ENCODE data around the gene MS4A4A.

Gene MS4A4A

GRCh38 chr11:60251485-60252212, 28.8 kb upstream of the MS4A4A start:
- no peak for DNase-seq
- no peak for TF ChIP-seq CTCF (IDR thresholded peaks at IDR 0.05; ENCODE audit: low read depth, low read length)
- Histone ChIP-seq H3K36me3 (no peaks in the 10 kb centered on the region), H3K9me3 (no peaks in the 10 kb centered on the region), H3K4me1 (no peaks in the 10 kb centered on the region), H3K4me3 (ENCODE audit: low read depth, low read length) (no peak overlapping the region), H3K27me3 (no peaks in the 10 kb centered on the region)

DNA sequence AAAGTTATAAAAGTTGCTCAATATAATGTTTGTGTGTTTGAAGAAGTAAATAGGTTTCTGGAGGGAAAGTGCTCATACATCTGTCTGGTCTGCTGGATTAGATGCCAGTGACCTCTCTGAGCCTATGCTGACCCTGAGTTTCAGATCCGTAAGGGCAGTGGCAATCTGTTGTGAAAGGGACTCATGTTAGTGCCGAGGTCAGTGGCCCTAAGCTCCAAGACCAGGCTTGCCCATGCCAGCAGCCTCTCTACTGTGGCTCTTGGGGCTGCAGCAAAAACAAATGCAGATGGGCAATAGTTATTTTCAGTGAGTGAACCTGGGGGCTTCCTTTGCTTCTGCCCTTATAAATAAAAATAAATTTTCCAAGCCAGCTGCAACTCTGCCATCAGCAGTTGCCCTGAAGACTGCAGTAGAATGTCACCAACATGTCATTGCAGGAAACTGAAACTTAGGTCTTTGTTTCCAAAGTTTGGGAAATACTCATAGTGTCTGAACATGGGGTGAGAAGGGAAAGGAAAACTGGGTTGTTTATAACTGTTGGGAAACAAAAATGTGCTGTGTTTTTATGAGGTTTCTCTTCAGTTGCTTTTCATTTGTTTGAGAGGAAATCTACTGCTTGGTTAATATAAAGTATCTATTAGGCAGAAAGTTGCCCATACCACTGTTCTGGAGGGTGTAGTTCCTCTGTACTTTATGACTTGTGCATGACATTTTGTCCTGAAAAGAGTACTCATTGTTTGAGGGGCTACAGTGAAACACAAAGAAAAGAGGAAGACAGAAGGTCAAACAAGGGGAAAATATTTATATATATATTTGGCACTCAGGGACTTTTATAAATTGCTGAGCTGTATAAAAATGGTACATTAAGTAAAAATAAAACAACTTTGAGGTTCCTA, 28.0 kb upstream of the MS4A4A start:
- H3K4me3 ChIP-seq (ENCODE audit: low read depth, low read length) = no peak overlapping the region
- H3K9me3 ChIP-seq = no peaks in the 10 kb centered on the region
- no peak for DNase-seq
- no peak for TF ChIP-seq CTCF (IDR thresholded peaks at IDR 0.05; ENCODE audit: low read depth, low read length)
- H3K27me3 ChIP-seq = no peaks in the 10 kb centered on the region
- H3K4me1 ChIP-seq = no peaks in the 10 kb centered on the region
- H3K36me3 ChIP-seq = no peaks in the 10 kb centered on the region

DNA sequence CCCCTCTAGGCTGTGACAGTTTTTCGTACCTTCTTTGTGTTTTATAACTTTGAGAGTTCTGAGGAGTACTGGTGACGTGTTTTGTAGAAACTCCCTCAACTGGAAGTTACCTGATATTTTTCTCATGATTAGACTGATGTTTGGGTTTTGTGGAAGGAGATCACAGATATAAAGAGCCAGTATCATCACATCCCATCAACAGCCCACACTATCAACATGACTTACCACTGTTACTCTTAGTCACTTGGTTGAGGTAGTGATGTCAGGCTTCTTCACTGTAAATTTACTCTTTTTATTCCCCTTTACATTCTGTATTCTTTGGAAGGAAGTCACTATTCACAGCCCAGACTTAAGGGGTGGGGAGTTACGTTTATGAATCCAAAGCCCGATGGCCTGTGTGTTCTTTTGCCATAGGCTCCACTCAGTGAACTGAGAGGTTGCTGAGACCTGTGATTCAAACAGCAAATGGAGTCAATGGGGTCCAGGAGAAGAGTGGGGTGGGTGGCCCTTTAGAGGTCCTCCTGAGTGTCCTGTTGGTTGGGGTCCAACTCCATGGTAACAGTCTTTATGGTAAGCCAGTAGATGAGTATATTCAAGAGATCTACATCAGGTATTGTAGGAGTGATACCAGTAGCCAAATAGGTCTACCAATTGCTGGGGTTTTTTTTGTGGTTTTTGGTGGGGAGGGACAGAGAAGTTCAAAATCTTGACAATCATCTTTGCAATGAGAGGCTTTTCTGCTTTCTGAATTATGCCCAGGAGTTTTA, 22.3 kb upstream of the MS4A4A start:
- TF ChIP-seq CTCF (IDR thresholded peaks at IDR 0.05; ENCODE audit: low read depth, low read length) = no peak
- Histone ChIP-seq H3K4me1 (no peaks in the 10 kb centered on the region), H3K36me3 (no peaks in the 10 kb centered on the region)

DNA sequence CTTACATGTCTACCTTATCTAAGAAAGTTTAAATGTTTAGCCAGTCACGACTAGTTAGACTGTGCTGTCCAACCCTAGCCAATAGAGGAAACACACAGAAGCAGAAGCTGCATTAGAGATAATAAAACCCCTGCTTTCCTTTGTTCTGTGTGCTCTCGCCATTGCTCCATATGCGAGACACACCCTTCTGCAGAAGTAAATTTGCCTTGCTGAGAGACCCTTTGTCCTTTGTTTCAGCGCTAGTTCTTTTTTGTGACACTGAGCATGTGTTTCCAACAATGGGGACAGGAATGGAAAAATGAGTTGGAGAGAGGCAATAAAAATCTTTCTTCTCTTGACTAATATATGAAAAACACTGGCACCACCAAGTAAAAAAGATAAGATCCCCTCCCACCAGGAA, 19.5 kb upstream of the MS4A4A start:
- TF ChIP-seq CTCF (IDR thresholded peaks at IDR 0.05; ENCODE audit: low read depth, low read length) = no peak
- Histone ChIP-seq H3K4me1 (no peaks in the 10 kb centered on the region), H3K4me3 (ENCODE audit: low read depth, low read length) (no peak overlapping the region), H3K27me3 (no peaks in the 10 kb centered on the region), H3K9me3 (no peaks in the 10 kb centered on the region), H3K36me3 (no peaks in the 10 kb centered on the region)
- no peak for DNase-seq

More for the DNA sequence above, 22.3 kb upstream of the MS4A4A start:
- no peaks in the 10 kb centered on the region for H3K27me3 ChIP-seq
- H3K9me3 ChIP-seq = no peaks in the 10 kb centered on the region
- no peak overlapping the region for H3K4me3 ChIP-seq (ENCODE audit: low read depth, low read length)
- no peak for DNase-seq

DNA sequence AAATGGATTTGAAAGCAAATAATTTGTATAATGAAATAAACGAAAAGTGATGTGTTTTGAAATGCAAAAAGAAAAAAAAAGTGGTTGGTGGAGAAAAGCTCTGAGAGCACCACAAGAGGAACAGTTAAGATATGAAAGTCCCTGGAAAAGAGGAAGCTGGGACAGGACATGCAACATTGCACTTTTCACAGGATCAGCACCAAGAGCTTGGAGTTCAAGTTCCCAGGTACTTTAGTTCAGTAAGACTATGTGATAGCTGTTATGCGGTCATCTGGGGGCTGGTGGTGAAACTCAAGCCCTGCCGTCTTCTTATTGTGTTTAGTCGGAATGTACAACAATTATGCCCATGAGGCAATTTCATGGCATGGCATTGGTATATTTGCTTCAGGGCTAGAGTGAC, 17.1 kb upstream of the MS4A4A start:
- H3K4me1 ChIP-seq = no peaks in the 10 kb centered on the region
- H3K36me3 ChIP-seq = no peaks in the 10 kb centered on the region
- TF ChIP-seq CTCF (IDR thresholded peaks at IDR 0.05; ENCODE audit: low read depth, low read length) = no peak
- no peaks in the 10 kb centered on the region for H3K9me3 ChIP-seq
- H3K27me3 ChIP-seq = no peaks in the 10 kb centered on the region
- no peak for DNase-seq
- H3K4me3 ChIP-seq (ENCODE audit: low read depth, low read length) = no peak overlapping the region

Data from BE2C (cell line).